Rectal smooth muscle tissue (tissue), 1 donor: ENCODE results near the gene ASIC1.

Source experiments
- H3K27ac ChIP-seq: one replicate; pipeline ENCODE4 v1.7.0; 2013; ENCODE audit warnings: low read depth, low read length, inconsistent platforms
- H3K27me3 ChIP-seq: one replicate; pipeline ENCODE4 v1.7.0; 2013; ENCODE audit warnings: low read length; ENCODE audit not compliant: control insufficient read depth, insufficient read depth
- H3K36me3 ChIP-seq: one replicate; pipeline ENCODE4 v1.7.0; 2013; ENCODE audit warnings: low read length; ENCODE audit not compliant: control insufficient read depth, insufficient read depth
- H3K4me1 ChIP-seq: one replicate; pipeline ENCODE4 v1.7.0; 2013; ENCODE audit warnings: low read length; ENCODE audit not compliant: control insufficient read depth, insufficient read depth
- H3K4me3 ChIP-seq: one replicate; pipeline ENCODE4 v1.7.0; 2013; ENCODE audit warnings: low read length
- H3K9ac ChIP-seq: one replicate; pipeline ENCODE4 v1.7.0; 2013; ENCODE audit warnings: low read length

The ASIC1 gene

DNA sequence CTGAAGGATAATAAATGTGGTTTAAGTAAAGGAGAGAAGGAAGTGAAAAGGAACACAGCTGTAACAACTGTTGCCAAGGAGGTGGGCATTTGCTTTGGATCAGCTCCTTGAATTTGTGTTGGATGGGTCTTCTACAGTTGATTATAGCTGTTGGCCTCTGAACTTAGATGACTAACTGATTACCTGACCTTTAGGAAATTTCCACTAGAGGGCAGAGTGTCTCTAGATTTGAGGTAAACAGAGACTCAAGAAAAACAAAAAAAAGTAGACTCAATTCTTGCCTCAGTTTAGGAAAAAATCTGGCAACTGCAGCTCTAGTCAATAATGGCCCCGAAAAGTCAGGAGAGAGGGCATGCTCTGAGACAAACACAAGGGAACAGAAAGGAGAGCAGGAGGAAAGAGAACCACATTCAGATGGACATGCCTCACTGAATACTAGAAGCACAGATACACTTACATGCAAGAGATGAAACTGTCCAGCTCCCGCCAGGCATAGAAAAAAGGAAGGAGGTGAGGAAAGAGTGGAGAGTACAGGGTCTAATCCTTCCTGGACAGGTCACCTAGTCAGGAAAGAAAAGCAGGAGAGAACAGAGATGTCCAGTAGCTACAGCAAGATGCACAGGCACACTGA lies 75.2 kb downstream of the ASIC1 start:
- no peaks in the 10 kb centered on the region for H3K27me3 ChIP-seq
- H3K36me3 ChIP-seq = peaks cover 18% of the 10 kb centered on the region
- H3K4me1 ChIP-seq = peaks cover 7% of the 10 kb centered on the region
- no peak overlapping the region for H3K27ac ChIP-seq
- no peak overlapping the region for H3K9ac ChIP-seq
- H3K4me3 ChIP-seq = no peak overlapping the region
